GM10847 (cell line): ENCODE results near the gene SPATA16.

Experiments
- POLR2A ChIP-seq: IDR thresholded peaks from 2 replicates; pipeline ENCODE4 v1.6.1; 2011; ENCODE audit not compliant: insufficient read length; ENCODE audit errors: extremely low read depth

Gene SPATA16

DNA sequence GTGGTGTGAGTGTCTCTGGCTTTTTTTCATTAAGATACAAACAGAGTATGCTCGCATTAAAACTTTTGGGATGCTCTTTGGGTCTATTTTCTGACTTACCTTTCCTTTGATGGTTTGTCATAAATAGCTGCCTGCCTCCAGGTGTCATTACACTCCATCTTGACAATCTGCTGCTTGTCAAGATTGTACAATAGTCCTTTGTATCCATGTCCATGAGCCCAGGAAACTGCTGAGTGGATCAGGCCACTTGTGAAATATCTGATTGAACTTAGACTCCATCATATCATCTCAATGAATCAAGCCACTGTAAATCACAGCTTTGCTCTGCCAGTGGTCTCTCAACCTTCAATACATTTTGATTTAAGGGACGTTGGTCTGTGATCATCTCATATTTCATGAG is 255.3 kb downstream of the SPATA16 start:
- no peak for TF ChIP-seq POLR2A

DNA sequence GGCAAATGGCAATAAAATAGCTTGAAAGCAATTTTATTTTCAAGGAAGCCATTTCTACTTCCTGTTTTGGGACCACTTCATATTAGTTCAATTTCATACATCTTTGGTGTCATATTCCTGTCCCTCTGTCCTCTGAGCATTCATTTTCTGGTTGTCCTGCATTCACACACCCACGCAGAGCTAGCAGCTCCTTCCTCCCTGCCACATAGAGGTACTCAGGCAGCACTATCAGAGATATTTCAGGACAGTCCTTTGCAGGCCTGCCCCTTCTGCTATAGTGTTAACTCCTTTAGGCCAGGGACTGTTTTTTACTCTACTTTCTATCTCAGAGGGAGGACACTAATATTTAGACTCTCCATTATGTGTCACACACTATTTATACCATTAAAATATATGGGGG is 258.5 kb downstream of the SPATA16 start:
- no peak for TF ChIP-seq POLR2A

DNA sequence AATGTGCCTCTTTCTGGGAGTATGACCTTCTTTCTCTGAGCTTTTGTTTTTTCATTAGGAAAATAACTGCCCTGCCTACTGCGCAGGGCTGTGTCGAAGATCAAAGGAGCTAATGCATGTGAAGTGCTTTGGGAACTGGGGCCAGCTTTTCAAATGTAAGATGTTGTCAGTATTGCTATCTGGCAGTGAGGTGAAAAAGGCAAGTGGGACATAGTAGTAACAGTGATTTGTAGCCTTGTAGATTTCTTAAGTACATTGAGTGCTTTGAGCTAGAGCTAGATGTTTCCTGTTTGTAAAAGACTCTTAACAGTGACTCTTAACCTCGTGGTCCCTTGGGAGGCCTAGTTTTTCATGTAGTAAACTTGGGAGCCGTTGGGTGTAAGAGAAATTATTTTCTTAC is 264.0 kb downstream of the SPATA16 start:
- TF ChIP-seq POLR2A, result no peak

DNA sequence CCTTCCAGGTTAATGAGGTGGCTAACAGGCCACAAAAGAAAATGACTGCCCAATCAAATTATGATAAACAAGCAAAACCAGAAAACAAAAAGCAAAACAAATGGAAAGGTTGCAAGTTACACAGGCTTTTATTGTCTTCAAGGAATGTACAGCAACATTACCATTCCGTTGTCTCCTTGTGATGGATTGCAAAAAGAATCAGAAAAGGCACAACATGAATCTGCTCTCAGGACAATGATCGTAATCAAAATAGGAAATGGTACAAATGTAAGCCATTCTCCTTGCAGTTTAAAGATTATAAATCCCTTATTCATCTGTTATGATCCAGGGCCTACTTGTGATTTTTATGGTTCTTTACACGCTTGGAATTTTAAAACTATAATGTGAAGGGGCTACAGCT is 264.7 kb downstream of the SPATA16 start:
- TF ChIP-seq POLR2A, result no peak

DNA sequence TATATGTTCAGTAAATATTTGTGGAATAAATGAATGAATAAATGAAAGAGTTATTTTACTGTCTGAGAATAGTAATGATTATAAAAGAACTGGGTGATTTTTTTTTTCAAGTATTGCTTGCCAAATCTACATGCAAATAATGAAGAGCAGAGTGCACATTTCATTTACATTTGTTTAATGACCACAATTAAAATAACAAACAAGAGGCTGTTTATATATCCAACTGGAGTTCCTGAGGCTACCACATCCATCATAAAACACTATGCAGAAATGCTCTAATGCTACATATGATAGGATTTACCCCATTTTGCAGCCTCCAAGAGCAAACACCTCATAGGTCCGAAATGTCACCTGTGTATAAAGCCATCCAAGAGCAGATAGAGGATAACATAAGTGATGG is 266.0 kb downstream of the SPATA16 start:
- no peak for TF ChIP-seq POLR2A

DNA sequence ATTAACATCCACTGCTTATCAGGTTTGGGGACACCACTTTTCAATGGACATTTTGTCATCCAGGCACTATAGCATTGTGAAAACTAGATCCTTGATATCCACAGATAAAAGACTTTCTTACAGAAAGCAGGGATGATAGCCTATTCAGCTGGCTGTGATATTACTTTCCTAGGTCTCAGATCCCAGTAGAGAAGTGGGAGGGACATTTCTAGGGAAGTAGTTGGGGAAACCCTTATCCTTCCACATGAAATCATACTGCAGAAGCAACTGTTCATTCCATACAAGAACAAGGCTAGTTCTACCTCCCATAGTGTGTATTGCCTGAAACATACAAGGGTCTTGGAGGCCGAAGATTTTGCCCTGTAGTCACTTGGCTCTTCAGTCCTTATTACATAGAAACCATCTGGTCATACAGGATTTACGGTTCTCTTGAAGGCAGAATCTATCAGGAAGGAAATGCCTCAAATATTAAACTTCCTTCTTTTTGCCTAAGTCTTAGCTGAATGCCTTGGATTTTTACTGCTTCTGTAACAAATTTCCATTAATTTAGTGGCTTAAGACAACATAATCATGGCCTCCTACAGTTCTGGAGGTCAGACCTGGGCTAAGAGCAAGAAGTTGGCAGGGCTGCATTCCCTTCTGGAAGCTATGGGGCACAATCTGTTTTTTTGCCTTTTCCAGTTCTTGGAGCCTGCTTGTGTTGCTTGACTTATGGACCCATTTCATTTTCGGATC is 271.1 kb downstream of the SPATA16 start:
- no peak for TF ChIP-seq POLR2A

DNA sequence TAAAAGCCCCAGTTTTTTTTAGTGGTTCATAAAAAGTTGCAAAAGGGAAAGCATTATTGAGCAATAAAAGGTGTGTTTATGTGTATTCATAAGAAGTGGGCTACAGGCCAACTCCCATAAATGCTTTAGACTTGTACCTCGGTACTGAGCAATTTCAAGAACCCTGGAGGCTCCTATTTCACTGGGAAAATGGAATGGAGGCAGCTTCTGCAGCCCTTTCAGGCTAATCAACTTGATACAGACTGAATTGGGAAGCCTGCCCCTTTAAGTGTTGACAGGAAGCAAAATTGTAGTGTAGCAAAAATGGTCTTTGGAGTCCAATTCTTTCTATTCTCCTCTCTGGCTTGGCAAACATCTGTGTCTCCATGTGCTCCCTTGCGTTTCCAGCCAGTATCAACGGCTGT is 271.7 kb downstream of the SPATA16 start:
- TF ChIP-seq POLR2A, result no peak

DNA sequence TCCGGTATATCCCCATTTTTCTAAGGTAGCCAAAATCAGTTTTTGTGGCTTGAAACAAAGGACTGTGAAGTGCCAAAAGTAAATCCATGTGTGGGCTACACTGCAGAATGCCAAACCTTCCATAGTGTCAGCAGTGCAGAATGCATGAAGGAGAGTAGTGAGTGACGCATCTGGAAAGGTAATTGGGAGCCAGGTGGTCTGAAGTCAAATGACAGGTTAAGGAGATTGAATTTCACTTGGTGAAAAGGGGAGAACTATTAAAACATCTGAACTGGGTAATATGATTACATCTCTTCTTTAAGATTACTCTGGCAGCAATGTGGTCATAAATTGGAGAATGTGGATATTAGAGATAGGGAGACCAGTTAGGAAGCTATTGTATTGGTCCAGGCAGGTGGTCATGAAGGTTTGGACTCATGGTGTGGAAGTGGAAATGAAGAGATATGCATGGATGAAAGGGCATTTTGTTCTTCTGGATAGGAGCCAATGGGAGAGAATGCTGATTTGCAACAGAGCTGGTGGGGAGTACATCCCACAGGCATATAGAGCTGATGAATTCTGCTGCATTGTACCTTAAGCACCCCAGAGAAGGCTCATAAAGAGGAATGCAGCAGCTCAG is 272.3 kb downstream of the SPATA16 start:
- TF ChIP-seq POLR2A, result no peak

DNA sequence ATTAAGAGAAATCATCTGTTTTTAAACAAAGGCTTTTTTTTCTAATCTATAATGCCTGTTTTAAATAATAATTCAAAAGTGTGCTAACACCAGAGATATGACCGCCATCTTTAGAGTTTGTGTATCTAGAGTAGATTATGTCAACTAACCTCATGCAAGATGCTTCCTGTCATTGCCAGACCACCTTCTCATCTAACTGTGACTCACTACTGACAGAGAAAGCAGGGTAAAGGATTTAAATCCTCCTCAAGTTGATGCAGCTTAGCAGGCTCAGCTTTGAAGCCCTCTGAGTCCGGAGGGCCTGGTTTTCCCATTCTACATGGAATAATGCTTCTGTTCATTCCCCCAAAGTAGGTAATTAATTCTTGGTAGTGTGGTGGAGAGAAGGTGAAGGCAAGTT is 282.0 kb downstream of the SPATA16 start:
- no peak for TF ChIP-seq POLR2A

DNA sequence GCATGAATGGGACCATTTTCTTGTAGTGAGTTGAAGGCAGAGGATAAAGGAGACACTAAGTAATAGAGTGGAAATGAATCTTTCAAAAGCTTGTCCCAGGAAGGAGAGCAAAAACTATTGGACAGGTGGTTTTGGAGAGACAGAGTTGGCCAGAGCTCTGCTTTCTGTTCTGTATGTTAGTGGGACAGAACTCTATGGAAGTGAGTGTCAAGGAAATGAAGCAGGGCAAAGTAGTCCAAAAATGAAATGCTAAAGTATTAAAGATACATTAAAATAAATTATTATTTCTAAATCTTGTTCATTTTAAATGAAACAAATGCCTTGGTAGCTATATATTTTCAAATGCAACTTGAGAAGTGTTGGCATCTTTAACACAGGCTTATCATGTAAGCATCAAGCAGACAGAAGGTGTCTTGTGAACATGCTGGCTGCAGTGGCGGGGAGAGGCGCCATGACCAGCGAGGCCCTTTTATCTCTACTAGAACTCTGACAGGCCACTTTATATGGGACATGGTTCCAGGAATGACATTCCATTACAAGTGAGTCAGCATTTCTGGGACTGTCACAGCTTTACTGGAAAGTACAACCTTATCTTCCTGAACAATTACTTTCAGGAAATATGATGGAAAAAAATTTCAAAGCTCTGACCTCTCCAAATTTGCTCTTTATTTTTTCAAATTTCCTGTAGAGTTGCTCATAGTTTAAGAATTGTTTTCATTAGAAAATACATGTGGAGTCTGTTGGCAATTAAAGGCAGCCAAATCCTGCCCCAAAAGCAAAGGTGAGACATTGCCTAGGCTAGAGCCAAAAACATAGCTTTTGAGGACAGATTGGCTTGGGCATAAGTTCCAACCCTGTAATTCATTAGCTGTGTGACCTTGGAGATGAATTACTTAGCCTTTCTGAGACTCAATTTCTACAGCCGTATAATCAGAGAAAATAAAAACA is 284.0 kb downstream of the SPATA16 start:
- TF ChIP-seq POLR2A, result no peak

DNA sequence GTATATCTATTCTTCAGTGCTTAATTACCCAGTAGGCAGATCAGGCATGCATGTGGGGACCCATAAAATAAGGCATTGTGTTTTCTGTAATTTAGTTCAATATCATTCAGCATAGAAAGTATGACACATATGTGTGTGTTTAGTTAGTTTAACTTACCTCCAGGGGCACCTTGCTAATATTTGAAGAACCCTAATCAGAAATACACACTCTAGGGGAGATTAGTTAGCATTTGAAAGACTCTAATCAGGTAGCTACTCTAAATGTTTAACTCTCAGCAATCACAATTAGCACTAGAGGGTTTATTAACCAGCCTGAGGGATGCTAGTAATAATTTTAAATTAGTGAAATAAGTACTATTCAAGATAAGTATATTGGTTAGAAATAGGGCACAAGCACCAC is 286.0 kb downstream of the SPATA16 start:
- TF ChIP-seq POLR2A, result no peak

DNA sequence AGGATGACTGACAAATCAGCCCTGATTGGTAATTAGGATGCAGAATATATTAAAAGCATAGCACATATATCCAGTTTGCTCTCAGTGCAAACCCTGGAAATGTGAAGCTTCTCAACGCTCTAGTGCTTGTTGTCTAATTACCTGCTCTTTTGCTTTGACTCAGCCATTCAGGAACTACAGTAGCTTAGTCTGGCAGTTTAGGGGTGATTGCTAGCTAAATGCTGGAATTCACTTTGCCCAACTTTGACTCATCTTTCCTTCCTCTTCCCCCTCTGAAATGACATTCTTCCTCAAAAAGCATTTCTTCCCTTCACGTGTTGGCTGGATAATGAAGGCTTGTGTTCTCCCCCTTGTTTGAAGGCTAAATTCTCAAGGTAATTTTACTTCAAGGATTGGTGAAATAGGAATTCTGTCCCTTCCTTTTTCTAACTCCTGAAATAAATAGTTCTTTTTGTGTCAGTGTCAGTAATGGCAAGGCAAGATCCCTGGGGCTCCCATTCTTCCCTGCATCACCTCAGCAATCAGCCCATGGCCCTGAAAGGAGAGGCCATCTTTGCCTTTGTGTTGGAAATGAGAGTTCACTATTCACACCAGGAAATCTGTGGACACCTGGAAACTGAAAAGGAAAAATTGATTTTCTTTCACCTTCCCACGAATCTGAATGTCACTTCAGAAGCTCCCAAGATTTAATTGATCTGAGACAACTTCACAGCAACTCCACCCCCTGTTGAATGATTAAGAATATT is 286.9 kb downstream of the SPATA16 start:
- TF ChIP-seq POLR2A, result no peak

DNA sequence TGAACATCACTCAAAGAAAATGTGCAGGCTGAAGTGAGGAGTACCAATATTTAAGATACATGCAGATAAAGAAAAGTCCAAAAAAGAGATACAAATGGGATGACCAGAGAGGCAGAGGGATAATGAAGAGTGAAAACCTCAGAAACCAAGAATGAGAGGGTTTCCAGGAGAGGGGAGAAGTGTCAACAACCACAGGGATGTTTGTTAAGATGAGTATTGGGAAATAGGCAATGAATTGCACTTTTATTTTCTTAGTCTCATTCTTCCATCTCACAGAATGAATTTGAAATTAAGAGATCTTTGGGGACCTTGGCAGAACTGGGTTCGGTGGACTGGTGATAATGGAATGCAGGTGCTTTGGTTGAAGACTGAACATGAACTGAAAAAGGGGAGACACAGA is 288.0 kb downstream of the SPATA16 start:
- no peak for TF ChIP-seq POLR2A

DNA sequence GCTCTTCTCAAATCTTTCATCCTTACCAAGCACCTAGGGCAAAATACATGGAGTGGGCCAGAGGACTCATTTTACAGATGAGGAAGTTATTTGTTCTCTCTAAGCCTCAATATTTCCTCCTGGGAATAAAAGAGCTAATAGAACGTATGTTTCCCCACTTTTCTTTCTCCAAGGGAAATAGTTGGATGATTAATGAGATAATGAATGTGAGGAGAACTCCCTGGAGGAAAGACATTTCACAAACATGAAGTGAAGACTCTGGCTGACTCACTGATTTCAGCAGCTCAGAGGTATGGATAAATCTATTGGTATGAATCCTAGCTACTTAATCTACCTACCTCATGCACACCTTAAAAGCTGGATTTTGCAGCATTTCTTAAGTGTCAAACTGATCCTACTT is 292.1 kb downstream of the SPATA16 start:
- no peak for TF ChIP-seq POLR2A

DNA sequence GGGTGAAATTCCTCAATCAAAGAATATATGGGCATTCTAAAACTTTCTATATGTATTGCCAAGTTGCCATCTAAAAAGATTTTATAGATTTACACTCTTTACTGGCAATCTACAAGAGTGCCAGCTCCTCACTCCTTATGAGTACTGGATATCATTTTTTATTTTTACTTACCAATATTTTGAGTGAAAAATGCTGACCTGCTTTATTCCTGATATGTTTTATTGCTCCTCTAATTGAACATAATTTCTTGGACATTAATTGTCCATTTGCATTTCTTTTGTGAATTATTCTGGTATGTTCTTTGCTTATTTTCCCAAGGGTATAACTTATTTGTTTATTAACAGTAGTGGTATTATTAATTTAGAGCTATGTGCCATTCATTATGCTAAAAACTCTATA is 293.7 kb downstream of the SPATA16 start:
- no peak for TF ChIP-seq POLR2A
